Loucy (cell line): ENCODE results near the gene SEPTIN2.

Source experiments
- EZH2phosphoT487 ChIP-seq: fragments of 200-600 bp; IDR thresholded peaks from 2 replicates; pipeline ENCODE4 v1.6.1; 2018; ENCODE audit warnings: antibody characterized with exemption, mild to moderate bottlenecking, moderate library complexity, borderline replicate concordance
- TF ChIP-seq, protein P1 (sequence below): fragments of 200-600 bp; sonication (generic); conservative IDR thresholded peaks from 2 replicates; pipeline ENCODE4 v1.5.1; 2014; ENCODE audit warnings: mild to moderate bottlenecking, antibody characterized with exemption, low read length

DNA sequence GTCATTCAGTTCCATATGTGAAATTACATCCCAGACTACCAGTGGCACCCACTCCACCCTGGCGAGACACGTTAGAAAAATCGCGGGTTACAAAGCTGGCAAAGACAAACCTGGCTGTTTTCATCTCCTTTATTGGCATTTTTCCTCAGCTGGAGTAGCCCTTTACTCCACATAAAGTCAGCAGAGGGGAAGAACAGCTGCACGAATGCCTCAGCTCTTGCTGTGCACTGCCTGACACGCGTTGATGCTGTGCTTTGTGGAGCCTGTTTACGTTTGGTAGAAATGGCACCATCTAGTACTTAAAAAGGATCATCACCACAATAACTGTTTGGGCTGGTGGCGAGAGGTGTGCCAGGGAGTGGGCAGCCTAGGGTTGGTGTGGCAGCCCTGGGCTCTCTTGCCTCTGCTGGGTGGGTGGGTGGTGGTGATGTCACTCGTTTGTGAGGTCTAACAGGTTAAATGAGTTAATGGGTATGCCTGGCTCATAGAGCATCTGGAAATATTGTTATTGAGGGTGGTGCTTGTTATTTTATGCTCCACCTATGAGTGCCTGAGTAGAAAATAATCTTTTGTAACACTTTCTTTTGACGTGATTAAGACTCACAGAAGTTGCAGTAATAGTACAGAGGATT is 56.8 kb downstream of the SEPTIN2 start:
- TF ChIP-seq, protein P1, sequence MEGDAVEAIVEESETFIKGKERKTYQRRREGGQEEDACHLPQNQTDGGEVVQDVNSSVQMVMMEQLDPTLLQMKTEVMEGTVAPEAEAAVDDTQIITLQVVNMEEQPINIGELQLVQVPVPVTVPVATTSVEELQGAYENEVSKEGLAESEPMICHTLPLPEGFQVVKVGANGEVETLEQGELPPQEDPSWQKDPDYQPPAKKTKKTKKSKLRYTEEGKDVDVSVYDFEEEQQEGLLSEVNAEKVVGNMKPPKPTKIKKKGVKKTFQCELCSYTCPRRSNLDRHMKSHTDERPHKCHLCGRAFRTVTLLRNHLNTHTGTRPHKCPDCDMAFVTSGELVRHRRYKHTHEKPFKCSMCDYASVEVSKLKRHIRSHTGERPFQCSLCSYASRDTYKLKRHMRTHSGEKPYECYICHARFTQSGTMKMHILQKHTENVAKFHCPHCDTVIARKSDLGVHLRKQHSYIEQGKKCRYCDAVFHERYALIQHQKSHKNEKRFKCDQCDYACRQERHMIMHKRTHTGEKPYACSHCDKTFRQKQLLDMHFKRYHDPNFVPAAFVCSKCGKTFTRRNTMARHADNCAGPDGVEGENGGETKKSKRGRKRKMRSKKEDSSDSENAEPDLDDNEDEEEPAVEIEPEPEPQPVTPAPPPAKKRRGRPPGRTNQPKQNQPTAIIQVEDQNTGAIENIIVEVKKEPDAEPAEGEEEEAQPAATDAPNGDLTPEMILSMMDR = no peak
- TF ChIP-seq EZH2phosphoT487 = no peak
